WI38 (cell line): ENCODE results near the gene MYO7A.

Experiments
- H3K4me3 ChIP-seq: 2 replicates; pipeline ENCODE4 v1.5.1; 2011; ENCODE audit warnings: low read depth, mild to moderate bottlenecking, control low read depth, low read length
- CTCF ChIP-seq: IDR thresholded peaks from 2 replicates; pipeline ENCODE4 v1.5.1; 2012; ENCODE audit warnings: low read depth, mild to moderate bottlenecking, control low read depth, low read length

Gene MYO7A

GRCh38 chr11:77127920-77128691, at the start of gene MYO7A:
TSS of gene MYO7A (plus strand) at chr11:77128246. CDS start at chr11:77130635, 2,389 bp downstream.
- TF ChIP-seq CTCF = no peak
- H3K4me3 ChIP-seq = peak within 1 kb of the TSS; percentile 57

GRCh38 chr11:77079666-77080065, 48.4 kb upstream of the MYO7A start:
- no peak for TF ChIP-seq CTCF
- no peak overlapping the region for H3K4me3 ChIP-seq

- no peak overlapping the region for H3K4me3 ChIP-seq
- TF ChIP-seq CTCF = no peak
These were observed 47.3 kb upstream of the MYO7A start for GRCh38 chr11:77080643-77081210.

GRCh38 chr11:77081381-77081851, 46.6 kb upstream of the MYO7A start:
- H3K4me3 ChIP-seq = no peak overlapping the region
- TF ChIP-seq CTCF = no peak

DNA sequence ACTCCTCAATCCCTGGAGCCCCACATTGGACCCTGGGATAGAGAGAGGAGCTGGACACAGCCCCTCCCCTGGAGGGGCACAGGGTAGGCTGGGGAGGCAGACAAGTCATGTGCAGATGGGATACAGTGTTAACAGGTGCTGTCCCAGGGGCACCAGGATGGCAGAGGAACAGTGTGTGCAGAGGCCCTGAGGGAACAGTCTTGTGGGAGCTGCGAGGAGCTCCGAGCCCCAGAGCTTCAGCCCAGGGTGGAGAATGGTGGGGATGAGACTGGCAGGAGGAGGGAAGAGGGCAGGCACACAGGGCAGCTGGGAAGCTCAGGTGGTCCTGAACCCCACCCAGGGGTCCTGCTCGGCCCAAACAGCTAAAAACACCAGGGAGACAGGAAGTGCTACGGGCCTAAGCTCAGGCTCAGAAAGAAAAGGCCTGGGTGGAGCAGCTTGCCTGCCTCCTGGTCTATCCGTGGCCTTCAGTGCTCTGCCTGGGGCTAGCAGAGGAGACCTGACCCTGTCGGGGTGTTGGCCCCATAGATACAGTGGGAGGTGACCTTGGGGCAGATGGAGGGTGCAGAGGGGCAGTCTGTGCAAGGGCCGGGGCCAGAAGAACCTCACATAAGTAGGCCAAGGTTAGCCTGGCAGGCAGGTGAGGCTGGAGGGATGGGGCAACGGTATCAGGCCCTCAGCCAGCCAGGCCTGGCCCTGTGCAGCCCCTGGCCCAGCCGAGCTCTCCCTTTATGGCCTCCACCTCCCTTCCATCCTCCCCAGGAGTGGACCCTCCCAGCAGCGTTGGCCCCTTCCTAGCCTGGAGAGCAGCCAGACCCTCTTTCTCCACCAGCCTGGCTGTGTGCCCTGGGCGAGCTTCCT, 45.8 kb upstream of the MYO7A start:
- no peak for TF ChIP-seq CTCF
- H3K4me3 ChIP-seq = no peak overlapping the region

DNA sequence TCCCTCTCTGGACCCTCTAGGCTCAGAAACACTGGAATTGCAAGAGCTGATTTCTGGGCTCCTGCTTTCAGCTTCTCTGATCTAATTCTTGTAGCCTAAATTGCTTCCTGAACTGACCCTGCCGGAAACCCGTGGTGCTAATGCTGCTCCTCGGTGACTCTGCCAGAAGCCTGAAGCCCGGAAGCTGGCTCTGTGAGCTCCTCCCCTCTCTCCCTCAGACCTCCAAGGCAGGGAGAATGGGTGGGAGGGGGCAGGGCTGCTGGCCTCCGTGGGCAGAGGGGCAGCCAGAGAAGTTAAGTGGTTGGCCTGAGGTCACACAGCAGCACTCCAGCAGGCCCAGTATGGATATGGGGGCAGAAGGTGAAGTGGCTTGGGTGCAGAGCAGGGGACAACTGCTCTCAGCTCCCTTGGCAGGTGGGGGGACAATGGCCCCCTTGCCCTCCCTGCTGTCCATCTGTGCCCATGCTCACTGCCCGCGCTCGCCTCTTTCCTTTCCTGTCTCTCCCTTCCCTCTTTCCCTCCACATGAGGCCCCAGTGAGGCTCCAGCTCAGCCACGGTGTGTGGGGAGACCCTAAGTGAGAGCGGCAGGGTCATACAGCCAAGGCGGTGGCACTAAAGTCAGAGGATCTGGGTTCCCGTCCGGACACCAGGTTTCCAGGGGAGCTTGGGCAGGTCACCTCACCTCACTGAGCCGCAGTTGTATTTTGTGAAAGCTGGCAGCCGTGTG, 45.0 kb upstream of the MYO7A start:
- TF ChIP-seq CTCF = no peak
- H3K4me3 ChIP-seq = no peak overlapping the region
